Stimulated activated CD4-positive, alpha-beta T cell treated with anti-CD3 and anti-CD28 coated beads, Interleukin-12 subunit alpha, Interleukin-12 subunit beta, amount 100 ng/mL, for 48 hours (primary cell): ENCODE results near the gene CACNA1G.

ENCODE experiments used
- DNase-seq, 3 donors: peaks; one replicate each; pipeline ENCODE4 v3.0.0-alpha.2; 2020; ENCODE audit warnings: low read depth in 2 of 3, low spot score in 1 of 3

Gene CACNA1G

DNA sequence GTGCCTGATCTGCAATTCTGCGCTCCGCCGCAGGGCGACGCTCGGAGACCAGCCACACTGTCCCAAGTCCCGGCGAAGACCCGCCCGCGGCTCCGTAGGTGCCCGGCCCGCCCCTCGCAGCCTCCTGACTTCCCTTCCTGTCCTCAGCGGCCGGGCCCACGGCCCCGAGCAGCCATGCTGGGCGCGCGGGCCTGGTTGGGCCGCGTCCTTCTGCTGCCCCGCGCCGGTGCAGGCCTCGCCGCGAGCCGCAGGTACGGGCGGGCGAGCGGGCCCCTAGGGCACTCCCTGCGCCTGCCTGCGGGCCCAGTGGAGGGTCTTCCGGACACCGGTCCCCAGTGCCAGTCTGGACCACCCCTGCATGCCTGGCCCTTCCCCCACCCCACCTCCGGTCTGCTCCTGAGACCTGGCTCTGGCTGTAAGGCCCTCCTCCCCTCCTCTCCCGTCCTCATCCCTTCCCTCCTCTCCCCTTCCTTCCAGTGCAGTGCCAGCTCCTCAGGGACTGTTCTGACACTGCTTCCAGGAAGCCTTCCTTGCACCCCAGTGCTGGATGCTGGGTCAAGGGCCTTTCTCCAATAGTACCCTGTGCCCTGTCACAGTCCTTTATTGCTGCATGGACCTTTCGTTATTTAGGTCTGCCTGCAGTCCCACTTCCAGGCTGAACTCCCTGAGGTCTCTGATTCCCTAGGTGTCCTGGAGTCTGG lies 13.3 kb upstream of the CACNA1G start, which contains the start of gene SPATA20:
SPATA20 (plus strand) TSS at position 140 of the 701 bp plus-strand sequence; CDS start at position 175, 35 bp downstream.
- DNase-seq = peak; percentile 77 to 82 (median 78)

DNA sequence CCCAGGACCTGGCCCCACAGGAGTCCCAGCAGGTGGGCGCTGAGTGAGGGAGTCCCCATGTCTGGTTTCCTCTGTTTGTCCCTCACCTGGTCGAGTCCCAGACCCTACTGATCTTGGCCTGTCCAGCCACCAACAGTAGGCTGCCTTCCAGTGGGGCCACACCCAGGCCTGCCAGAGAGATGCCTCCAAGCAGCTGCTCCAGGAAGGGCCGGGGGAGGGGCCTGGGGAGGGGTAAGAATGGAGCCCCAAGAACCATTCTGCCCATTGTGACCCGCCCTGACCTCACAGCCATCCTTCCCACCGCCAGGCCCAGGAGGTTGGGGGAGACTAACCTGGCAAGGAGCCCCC lies 12.8 kb upstream of the CACNA1G start:
- DNase-seq = no peak

GRCh38 chr17:50548831-50549230 lies 11.7 kb upstream of the CACNA1G start:
- no peak for DNase-seq

- no peak for DNase-seq
Observed at GRCh38 chr17:50549256-50549941, 11.1 kb upstream of the CACNA1G start.

DNA sequence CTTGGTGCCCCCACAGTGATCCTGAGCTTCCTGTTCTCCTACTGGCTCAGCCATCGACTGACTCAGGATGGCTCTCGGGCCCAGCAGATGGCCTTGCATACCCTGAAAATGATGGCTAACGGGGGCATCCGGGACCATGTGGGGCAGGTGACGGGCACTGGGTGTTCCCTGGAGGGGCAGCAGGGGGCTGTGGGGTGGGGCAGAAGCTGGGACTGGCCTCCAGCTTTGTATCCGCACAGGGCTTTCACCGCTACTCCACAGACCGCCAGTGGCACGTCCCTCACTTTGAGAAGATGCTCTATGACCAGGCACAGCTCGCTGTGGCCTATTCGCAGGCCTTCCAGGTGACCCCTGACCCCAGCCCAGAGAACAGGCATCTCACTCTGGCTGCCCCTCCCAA lies 10.5 kb upstream of the CACNA1G start:
- DNase-seq = no peak

- no peak for DNase-seq
Observed at GRCh38 chr17:50550661-50551432, 9.7 kb upstream of the CACNA1G start.

- DNase-seq = no peak
Observed at GRCh38 chr17:50551433-50551815, 9.1 kb upstream of the CACNA1G start.

DNA sequence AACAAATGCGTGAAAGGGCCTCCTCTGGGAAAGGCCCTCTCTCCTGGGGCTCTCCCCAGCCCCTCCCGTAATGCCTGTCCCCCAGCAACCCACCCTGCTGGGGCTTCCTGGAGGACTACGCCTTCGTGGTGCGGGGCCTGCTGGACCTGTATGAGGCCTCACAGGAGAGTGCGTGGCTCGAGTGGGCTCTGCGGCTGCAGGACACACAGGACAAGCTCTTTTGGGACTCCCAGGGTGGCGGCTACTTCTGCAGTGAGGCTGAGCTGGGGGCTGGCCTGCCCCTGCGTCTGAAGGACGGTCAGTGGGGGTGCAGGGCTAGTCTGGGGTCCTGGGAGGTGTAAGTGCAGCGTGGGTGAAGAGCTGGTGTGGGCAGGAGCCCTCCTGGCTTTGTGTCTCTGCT lies 8.6 kb upstream of the CACNA1G start:
- DNase-seq = no peak

DNA sequence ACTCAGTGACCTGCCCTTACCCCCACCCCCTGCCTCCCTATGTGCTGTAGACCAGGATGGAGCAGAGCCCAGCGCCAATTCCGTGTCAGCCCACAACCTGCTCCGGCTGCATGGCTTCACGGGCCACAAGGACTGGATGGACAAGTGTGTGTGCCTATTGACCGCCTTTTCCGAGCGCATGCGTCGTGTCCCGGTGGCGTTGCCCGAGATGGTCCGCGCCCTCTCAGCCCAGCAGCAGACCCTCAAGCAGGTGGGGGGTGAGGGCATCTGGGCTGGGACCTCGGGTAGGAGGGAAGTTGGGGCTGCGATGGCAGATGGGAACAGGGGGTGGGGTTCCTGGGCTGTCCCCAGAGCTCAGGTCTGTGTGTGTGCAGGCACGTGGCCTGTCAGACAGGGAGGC lies 6.3 kb upstream of the CACNA1G start:
- no peak for DNase-seq

GRCh38 chr17:50556803-50557202 lies 3.7 kb upstream of the CACNA1G start:
- DNase-seq = no peak

GRCh38 chr17:50557630-50558029 lies 2.9 kb upstream of the CACNA1G start:
- no peak for DNase-seq

DNA sequence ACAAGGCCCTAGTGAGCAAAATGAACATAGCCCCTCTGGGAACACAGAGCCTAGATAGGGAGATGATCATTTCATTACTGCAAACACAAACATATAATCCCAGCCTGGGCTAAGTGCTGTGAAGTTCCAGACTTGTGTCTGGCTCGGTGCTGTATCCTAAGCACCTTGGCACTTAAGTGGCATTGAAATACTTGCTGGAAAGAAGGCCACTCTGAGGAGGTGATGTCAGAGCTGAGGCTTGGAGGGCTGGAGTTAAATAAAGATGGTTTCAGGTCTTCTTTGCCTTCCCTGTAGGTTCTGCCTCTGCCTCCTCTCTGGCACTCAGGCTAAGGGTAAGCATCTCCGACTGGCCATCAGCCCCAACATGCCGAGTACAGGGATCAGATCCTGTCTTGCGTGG lies 2.4 kb upstream of the CACNA1G start:
- no peak for DNase-seq

- DNase-seq = no peak
Observed at GRCh38 chr17:50558581-50558940, 2.0 kb upstream of the CACNA1G start.

- no peak for DNase-seq
Observed at GRCh38 chr17:50558941-50559614, 1.4 kb upstream of the CACNA1G start.

GRCh38 chr17:50559674-50560184 lies 786 bp upstream of the CACNA1G start:
- peak in 1 of 3 donors; percentile 14 for DNase-seq

- no peak for DNase-seq
Observed at GRCh38 chr17:50560931-50561745, 623 bp downstream of the CACNA1G start.

DNA sequence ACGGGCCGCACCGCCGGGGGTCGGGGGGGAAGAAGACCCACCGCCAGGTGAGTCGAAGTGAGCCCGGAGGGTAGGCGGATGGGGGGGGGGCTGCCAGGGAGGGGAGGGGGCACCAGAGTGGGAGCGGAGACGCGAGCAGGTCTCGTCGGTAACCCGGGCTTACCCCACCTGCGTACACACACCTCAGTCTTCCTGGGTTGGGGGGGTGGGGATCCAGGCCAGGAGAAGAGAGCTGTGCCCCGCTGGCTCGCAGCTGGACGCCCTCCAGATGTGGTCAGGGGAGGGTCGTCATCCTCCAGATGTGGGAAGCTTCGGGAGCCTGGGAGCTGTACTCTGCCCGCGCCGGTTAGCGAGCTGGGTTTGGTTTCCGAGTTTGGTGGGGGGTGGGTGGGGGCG lies 1.2 kb downstream of the CACNA1G start:
- no peak for DNase-seq

GRCh38 chr17:50562242-50563091 lies 2.0 kb downstream of the CACNA1G start:
- no peak for DNase-seq

DNA sequence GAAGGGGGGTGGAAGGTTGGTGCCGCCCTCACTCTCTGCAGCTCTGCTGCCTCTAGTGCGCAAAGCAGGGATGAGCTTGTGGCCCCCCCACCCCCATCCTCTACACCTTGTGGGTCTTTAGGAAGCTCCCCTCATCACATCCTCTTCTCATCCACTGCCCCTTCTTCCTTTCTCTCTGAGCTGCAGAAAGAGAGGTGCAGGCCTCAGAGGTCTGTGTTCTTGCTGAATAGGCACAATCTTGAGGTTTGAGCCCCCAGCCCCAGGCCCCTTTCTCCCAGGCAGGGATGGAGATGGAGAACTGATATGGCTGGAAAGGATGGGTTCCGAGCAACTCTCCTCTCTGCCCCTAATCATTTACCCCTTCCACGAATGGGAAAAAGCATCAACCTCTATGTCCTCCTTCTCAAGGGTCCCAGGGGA lies 2.6 kb downstream of the CACNA1G start:
- DNase-seq = no peak

DNA sequence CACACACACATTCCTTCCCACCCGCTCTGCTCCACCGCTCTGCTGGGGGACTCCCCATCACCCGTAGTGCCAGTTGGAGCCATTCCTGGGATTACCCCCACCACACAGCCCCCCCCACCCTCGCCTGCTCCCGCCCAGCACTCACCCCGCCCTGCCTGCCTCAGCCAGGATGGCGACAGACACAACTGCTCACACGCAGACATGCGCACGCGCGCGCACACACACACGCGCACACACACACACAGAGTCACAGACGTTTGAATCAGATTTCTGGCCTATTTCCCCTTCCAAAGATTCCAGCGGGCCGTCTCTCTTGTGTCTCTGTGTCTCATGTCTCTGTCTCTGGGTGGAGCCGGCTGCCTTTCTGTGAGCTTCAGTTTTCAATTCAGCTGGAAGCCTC lies 4.4 kb downstream of the CACNA1G start:
- no peak for DNase-seq
